GM11168 (cell line): Measurements from ENCODE around the gene HIP1.
"Not testable (repeated sequence)": the region's sequence is repeated elsewhere in the genome, so short reads cannot be mapped to it uniquely, and the experiment has no call there.

Source experiments
- in situ Hi-C: fragments of 300-500 bp; cut with MboI; formaldehyde crosslinking; loops from one replicate; pipeline ENCODE4 v1.12.0; 2022; ENCODE audit warnings: low sequenced_read_pairs; ENCODE audit not compliant: unreplicated experiment

Gene HIP1

DNA sequence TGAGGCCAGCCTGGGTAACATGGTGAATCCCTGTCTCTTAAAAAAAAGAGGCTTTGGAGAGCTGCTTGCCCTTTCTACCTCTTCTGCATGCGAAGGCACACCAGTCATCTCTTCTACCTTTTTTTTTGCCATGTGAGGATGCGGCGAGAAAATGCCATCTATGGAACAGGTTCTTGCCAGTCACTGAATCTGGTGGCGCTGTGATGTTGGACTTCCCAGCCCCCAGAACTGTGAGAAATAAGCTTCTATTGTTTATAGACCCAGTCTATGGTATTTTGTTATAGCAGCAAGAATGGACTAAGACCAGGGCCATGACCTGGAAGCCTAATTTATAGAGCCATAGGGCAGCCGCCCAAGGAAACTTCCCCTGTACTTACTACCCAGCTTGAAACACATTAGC, 112.9 kb downstream of the HIP1 start:
- in situ Hi-C loops, result loop anchor here (25.0 kb wide), 2 partner anchors 164 to 564 kb away; partner anchors contain the start of gene RCC1L

DNA sequence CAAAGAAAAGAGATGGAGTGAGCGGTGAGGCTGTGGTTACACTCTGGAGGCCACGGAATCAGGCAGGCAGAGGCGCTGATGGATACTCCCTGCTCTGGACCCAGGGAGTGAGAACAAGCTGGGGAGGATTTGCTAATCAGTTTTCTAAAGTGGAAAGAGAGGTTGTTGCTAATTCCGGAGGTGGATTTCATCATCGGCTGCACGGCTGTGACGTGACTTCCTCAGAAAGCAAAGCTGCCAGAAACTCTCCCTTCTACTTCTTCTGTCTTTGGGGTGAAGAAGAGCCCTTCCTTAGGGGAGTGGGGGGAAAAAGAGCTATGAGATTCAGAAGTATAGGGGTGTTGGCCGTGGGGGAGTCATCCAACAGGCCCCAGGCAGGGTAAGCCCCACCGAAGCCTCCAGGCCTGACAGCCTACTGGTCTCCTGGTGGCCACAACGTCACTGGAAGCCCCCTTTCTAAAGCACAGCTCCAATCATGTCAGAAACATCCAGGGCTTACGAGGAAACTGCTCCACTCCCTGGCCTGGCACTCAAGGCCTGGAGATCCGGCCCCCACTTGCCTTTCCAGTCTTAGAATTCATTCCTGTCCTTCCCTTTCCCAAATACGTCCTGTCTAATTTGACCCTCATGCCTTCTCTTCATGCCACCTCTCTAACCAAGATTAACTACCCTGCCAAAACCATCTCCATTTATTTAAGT, 114.5 kb downstream of the HIP1 start:
- in situ Hi-C loops, result no loop called here

DNA sequence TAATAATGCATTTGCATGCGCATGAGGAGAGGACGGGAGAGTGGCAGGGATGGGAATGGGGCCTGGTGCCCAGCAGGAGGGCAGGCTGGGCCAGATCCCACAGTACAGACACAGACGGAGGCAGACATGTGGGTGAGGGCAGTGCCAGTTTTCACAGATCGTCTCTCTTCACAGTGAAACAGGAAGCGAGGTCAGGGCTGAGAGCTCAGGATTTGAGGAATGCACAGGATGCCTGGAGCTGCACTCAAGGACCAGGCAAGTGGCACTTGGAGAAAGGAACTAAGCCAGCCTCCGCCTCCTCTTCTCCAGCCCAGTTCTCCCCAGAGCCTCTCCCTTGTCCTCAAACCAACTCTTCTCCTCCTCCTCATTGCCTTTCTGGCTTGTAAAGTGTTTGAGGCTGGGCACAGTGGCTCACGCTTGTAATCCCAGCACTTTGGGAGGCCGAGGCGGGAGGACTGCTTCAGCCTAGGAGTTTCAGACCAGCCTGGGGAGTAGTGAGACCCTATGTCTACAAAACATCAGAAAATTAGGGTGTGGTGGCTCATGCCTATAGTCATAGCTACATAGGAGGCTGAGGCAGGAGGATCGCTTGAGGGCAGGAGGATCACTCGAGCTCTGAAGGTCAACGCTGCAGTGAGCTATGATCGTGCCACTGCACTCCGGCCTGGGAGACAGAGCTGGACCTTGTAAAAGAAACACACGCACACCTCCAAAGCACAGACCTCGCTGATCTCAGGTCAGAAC, 115.2 kb downstream of the HIP1 start:
- in situ Hi-C loops, result no loop called here

GRCh38 chr7:75621124-75621523, 117.6 kb downstream of the HIP1 start:
- in situ Hi-C loops, result no loop called here

DNA sequence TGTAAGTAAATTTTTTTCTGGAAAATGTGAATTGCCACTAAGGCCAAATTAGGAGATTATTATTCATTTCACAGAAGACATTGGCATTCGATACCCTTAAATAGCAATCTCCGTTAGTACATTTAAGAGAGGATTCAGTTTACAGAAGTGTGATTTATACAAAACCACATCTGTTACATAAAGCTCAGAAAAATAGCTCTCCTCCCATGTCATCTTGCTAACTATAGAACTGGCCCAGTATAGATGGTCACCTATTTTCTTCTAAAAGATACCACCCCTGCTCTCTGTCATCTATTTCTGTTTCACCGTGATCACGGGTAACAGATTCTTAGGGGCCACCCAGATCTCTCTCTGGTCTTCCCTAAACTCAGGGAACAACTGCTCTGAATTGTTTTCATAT, 119.1 kb downstream of the HIP1 start:
- in situ Hi-C loops, result no loop called here

- in situ Hi-C loops, result no loop called here
Measured at GRCh38 chr7:75617634-75618234, 121.0 kb downstream of the HIP1 start.

DNA sequence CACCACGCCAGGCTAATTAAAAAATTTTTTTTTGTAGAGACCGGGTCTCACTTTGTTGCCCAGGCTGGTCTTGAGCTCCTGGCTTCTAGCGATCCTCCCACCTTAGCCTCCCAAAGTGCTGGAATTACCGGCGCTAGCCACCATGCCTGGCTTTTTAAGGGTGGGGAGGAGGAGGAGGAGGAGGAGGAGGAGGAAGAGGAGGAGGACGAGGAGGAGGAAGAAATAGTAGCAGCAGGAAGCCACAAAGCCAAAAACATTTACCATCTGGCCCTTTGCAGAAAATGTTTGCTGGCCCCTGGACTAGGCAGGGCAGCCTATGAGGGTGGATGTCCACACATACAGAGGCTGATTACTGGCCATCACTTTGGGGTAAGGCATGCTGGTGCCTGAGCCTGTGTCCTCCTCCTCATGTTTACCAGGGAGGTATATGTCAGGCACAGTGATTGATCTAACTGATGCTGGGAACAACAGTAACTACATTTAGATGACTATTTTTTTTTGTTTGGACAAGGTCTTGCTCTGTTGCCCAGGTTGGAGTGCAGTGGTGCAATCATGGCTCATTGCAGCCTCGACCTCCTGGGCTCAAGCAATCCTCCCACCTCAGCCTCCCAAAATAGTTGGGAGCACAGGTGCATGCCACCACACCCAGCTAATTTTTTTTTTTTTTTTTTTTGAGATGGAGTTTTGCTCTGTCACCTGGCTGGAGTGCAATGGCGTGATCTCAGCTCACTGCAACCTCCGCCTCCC, 122.1 kb downstream of the HIP1 start:
- in situ Hi-C loops, result no loop called here

- in situ Hi-C loops, result no loop called here
Measured at GRCh38 chr7:75614401-75614800, 124.3 kb downstream of the HIP1 start.

GRCh38 chr7:75613351-75613750, 125.4 kb downstream of the HIP1 start:
- in situ Hi-C loops, result no loop called here

GRCh38 chr7:75611557-75612178, 127.1 kb downstream of the HIP1 start:
- in situ Hi-C loops, result no loop called here

- in situ Hi-C loops, result not testable (repeated sequence)
Measured at GRCh38 chr7:75609416-75609815, 129.3 kb downstream of the HIP1 start.

GRCh38 chr7:75608451-75609122, 130.2 kb downstream of the HIP1 start:
- in situ Hi-C loops, result no loop called here

GRCh38 chr7:75604408-75604807, 134.3 kb downstream of the HIP1 start:
- in situ Hi-C loops, result no loop called here

GRCh38 chr7:75602831-75603230, 135.9 kb downstream of the HIP1 start:
- in situ Hi-C loops, result not testable (repeated sequence)

- in situ Hi-C loops, result no loop called here
Measured at GRCh38 chr7:75601539-75601938, 137.2 kb downstream of the HIP1 start.

- in situ Hi-C loops, result not testable (repeated sequence)
Measured at GRCh38 chr7:75600748-75601147, 138.0 kb downstream of the HIP1 start.

- in situ Hi-C loops, result no loop called here
Measured at GRCh38 chr7:75599244-75599781, 139.4 kb downstream of the HIP1 start.

DNA sequence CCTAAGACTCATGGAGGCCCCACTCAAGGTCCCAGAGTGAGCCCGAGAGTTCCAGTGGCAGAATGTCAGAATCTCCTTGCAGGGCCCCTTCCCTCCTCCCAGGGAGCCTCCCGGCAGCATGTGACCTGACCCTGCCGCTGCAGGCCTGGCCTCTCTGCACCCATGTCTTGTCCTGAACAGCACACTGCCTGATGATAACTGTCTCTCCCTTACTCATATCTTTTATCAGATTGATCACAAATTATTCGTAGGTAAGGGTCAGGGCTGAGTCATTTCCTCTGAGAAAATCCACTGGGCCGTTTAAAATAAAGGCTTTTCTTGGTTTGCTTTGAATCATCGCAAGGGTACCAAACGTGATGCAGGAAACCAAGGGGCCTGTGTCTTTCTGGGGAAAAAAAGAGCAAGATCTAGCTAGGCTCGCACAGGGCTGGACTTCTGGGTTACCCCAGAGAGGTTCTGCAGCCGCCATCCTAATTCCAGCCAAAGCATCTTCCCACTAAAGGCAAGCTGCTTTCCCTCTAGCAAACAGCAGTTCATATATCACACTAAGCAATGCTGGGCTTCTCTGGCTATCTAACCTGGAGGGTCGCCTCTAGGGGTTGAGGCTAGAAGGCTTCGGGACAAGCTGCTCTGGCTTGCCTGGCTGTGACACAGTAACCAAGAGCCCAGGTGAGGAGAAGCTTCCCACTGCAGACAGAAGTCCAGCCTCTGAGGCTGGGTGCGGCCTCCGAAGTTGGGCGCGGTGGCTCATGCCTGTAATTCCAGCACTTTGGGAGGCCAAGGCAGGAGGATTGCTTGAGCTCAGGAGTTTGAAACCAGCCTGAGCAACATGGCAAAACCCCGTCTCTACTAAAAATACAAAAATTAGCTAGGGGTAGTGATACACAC, 141.8 kb downstream of the HIP1 start:
- in situ Hi-C loops, result no loop called here
